ENCODE results near the gene STRIP2.

- TF ChIP-seq, protein P1, sequence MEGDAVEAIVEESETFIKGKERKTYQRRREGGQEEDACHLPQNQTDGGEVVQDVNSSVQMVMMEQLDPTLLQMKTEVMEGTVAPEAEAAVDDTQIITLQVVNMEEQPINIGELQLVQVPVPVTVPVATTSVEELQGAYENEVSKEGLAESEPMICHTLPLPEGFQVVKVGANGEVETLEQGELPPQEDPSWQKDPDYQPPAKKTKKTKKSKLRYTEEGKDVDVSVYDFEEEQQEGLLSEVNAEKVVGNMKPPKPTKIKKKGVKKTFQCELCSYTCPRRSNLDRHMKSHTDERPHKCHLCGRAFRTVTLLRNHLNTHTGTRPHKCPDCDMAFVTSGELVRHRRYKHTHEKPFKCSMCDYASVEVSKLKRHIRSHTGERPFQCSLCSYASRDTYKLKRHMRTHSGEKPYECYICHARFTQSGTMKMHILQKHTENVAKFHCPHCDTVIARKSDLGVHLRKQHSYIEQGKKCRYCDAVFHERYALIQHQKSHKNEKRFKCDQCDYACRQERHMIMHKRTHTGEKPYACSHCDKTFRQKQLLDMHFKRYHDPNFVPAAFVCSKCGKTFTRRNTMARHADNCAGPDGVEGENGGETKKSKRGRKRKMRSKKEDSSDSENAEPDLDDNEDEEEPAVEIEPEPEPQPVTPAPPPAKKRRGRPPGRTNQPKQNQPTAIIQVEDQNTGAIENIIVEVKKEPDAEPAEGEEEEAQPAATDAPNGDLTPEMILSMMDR (conservative IDR thresholded peaks at IDR 0.05; ENCODE audit: low read depth, low read length): no peak
- TF ChIP-seq EZH2 (IDR thresholded peaks at IDR 0.05; ENCODE audit: borderline replicate concordance, low read depth, low read length, poor library complexity, severe bottlenecking): no peak
These were observed 30.8 kb downstream of the STRIP2 start for GRCh38 chr7:129465080-129465479.
